Testis (tissue), 3 donors: ENCODE results near the gene MTG2. TPM values are rescaled to one million over a fixed set of nuclear protein-coding genes. Genes with fewer than 3 reads are reported as not detected.

Experiments used
- DNase-seq: peaks from one replicate; pipeline ENCODE4 v3.0.0-alpha.2; 2019
- H3K27ac ChIP-seq, 2 donors: fragments of 200-600 bp; sonication (generic); one replicate each; pipeline ENCODE4 v1.5.1; 2019
- H3K27me3 ChIP-seq: fragments of 200-600 bp; sonication (generic); one replicate; pipeline ENCODE4 v1.5.1; 2019
- H3K36me3 ChIP-seq: fragments of 200-600 bp; sonication (generic); one replicate; pipeline ENCODE4 v1.5.1; 2017; ENCODE audit warnings: low read depth; ENCODE audit errors: missing control alignments
- H3K4me1 ChIP-seq: fragments of 200-600 bp; sonication (generic); one replicate; pipeline ENCODE4 v1.5.1; 2019
- H3K4me3 ChIP-seq, 2 donors: fragments of 200-600 bp; sonication (generic); one replicate each; pipeline ENCODE4 v1.5.1; 2017 to 2019
- H3K9me3 ChIP-seq: fragments of 200-600 bp; sonication (generic); one replicate; pipeline ENCODE4 v1.5.1; 2017
- CTCF ChIP-seq, 3 experiments: fragments of 450-650 bp in 2 of 3; fragments of 200-600 bp in 1 of 3; sonication (generic) in 1 of 3; IDR thresholded peaks; one replicate each; pipeline ENCODE4 v1.5.1; 2016 to 2019; ENCODE audit warnings: antibody characterized with exemption in 3 of 3, mild to moderate bottlenecking in 2 of 3, moderate library complexity in 1 of 3
- POLR2A ChIP-seq: fragments of 450-650 bp; IDR thresholded peaks from one replicate; pipeline ENCODE4 v1.6.1; 2017; ENCODE audit warnings: antibody characterized with exemption, mild to moderate bottlenecking, moderate library complexity
- WGBS, 2 donors: methylation state at CpG; one replicate each; pipeline ENCODE4 v1.1.5; 2018; 5-methylcytosine and 5-hydroxymethylcytosine counted together
- intact Hi-C: fragments of 100-400 bp; cut with DNase I; formaldehyde crosslinking; loops from one replicate; pipeline ENCODE4 v1.15.1; 2023; ENCODE audit warnings: low total_unique reads
- polyA plus RNA-seq: library from polyadenylated mRNA; stranded (reverse); fragments of 350-450 nt; fragmentation: Illumina TruSeq; extraction: RNeasy Lipid Tissue Mini Kit (QIAGEN cat#74804); gene quantifications from one replicate; pipeline ENCODE4 v1.2.3, GENCODE V29; 2014; ENCODE audit warnings: low read depth, low replicate concordance; ENCODE audit not compliant: insufficient read depth
- total RNA-seq, 2 donors: library from RNA; depleted of rRNA; stranded (reverse); fragments of >200 nt; gene quantifications; one replicate each; pipeline ENCODE4 v1.2.3, GENCODE V29; 2016

Gene MTG2
- total and polyA plus RNA-seq, 3 donors from 2014 or later, result 53.3 to 76.8 (median 61.9) TPM

- TF ChIP-seq POLR2A, result no peak
- no peak for TF ChIP-seq CTCF (IDR thresholded peaks at IDR 0.05)
- H3K36me3 ChIP-seq, result no peaks in the 10 kb centered on the region
- 74 to 95% methylated on average over 4 of the region's 4 CpGs for WGBS, 2 donors
Observed at GRCh38 chr20:62168061-62168460, 14.8 kb upstream of the MTG2 start.

GRCh38 chr20:62168890-62169435, 13.9 kb upstream of the MTG2 start:
- Histone ChIP-seq H3K4me1 (no peaks in the 10 kb centered on the region), H3K27me3 (no peaks in the 10 kb centered on the region), H3K4me3 (no peak overlapping the region), H3K36me3 (no peaks in the 10 kb centered on the region), H3K27ac (no peak overlapping the region), H3K9me3 (no peaks in the 10 kb centered on the region)
- no peak for TF ChIP-seq POLR2A
- no peak for TF ChIP-seq CTCF (IDR thresholded peaks at IDR 0.05)
- no peak for DNase-seq
- whole genome bisulfite sequencing, 2 donors, result 92 to 94% methylated on average over 16 to 23 of the region's 23 CpGs
- intact Hi-C loops, result no loop called here

More at GRCh38 chr20:62168061-62168460, 14.8 kb upstream of the MTG2 start:
- Histone ChIP-seq H3K27me3 (no peaks in the 10 kb centered on the region), H3K9me3 (no peaks in the 10 kb centered on the region), H3K27ac (no peak overlapping the region), H3K4me3 (no peak overlapping the region), H3K4me1 (no peaks in the 10 kb centered on the region)
- intact Hi-C loops, result no loop called here
- no peak for DNase-seq

GRCh38 chr20:62170536-62170935, 12.3 kb upstream of the MTG2 start:
- Histone ChIP-seq H3K27ac (no peak overlapping the region), H3K4me1 (no peaks in the 10 kb centered on the region), H3K27me3 (no peaks in the 10 kb centered on the region), H3K36me3 (no peaks in the 10 kb centered on the region), H3K4me3 (no peak overlapping the region), H3K9me3 (no peaks in the 10 kb centered on the region)
- WGBS, 2 donors, result 90 to 96% methylated on average over 9 of the region's 9 CpGs
- no peak for TF ChIP-seq CTCF (IDR thresholded peaks at IDR 0.05)
- DNase-seq, result no peak
- intact Hi-C loops, result no loop called here

GRCh38 chr20:62171245-62171644, 11.6 kb upstream of the MTG2 start:
- intact Hi-C loops, result no loop called here
- TF ChIP-seq POLR2A (no peak), CTCF (IDR thresholded peaks at IDR 0.05) (no peak)
- Histone ChIP-seq H3K9me3 (no peaks in the 10 kb centered on the region), H3K27me3 (no peaks in the 10 kb centered on the region), H3K4me3 (no peak overlapping the region), H3K4me1 (no peaks in the 10 kb centered on the region), H3K36me3 (no peaks in the 10 kb centered on the region), H3K27ac (no peak overlapping the region)
- no peak for DNase-seq
- WGBS, 2 donors, result 77 to 97% methylated on average over 8 of the region's 8 CpGs

- H3K4me1 ChIP-seq, result no peaks in the 10 kb centered on the region
- TF ChIP-seq CTCF (IDR thresholded peaks at IDR 0.05) (no peak), POLR2A (no peak)
- DNase-seq, result no peak
- no peaks in the 10 kb centered on the region for H3K9me3 ChIP-seq
- no peaks in the 10 kb centered on the region for H3K36me3 ChIP-seq
- WGBS, 2 donors, result 95% methylated on average over 11 to 18 of the region's 18 CpGs
- no peak overlapping the region for H3K4me3 ChIP-seq
- H3K27me3 ChIP-seq, result no peaks in the 10 kb centered on the region
- H3K27ac ChIP-seq, result no peak overlapping the region
- intact Hi-C loops, result no loop called here
Observed at GRCh38 chr20:62172666-62173065, 10.2 kb upstream of the MTG2 start.
